HG03135 (cell line): Measurements from ENCODE around the gene STRBP.
"Not testable (repeated sequence)": the region's sequence is repeated elsewhere in the genome, so short reads cannot be mapped to it uniquely, and the experiment has no call there.

Experiments used
- ATAC-seq: cut with Tn5 transposase; IDR thresholded peaks from one replicate; pipeline ENCODE4 v1.9.1; 2021; ENCODE audit warnings: mild to moderate bottlenecking, moderate library complexity; ENCODE audit not compliant: unreplicated experiment

The STRBP gene

GRCh38 chr9:123283455-123283854 lies 15.1 kb upstream of the STRBP start:
- ATAC-seq: no peak

GRCh38 chr9:123283048-123283408 lies 14.6 kb upstream of the STRBP start:
- no peak for ATAC-seq

- no peak for ATAC-seq
Observed at GRCh38 chr9:123282362-123283047, 14.1 kb upstream of the STRBP start.

- ATAC-seq: no peak
Observed at GRCh38 chr9:123281659-123282350, 13.4 kb upstream of the STRBP start.

- not testable (repeated sequence) for ATAC-seq
Observed at GRCh38 chr9:123278879-123279493, 10.6 kb upstream of the STRBP start.

DNA sequence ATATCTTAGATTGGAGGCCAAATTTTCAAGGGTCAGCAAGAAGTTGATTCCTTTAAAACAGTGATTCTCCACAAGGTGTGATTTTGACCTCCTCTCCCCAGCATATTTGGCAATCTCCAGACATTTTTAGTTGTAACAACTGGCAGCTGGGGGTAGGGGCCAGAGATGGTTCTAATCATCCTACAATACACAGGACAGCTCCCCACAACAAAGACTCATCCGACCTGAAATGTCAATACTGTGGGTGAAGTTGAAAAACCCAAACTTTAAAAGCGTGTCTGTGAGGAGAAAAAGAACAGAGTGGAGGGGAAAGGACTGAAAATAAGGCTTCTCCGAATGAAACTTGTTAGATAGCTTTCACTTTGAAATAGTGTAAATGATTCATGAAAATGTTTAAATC lies 10.0 kb upstream of the STRBP start:
- ATAC-seq: no peak

DNA sequence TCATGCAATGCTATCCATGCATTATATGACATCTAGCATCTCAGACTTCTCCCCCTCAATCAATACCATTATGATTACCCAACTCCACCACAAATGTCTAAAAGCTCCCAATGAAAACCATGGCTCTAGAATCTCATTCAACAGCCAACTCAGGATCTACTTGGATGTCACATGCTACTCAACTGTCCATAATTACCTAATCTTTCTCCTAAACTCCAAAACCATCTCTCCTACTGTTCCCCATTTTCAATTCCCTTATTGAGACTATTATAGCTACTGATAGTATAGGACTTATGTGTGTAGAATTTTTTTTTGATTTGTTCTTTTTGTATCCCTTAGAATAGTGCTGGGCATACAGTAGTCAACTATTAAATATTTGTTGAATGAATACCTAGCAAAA lies 8.2 kb upstream of the STRBP start:
- ATAC-seq: no peak

GRCh38 chr9:123271133-123271532 lies 2.7 kb upstream of the STRBP start:
- ATAC-seq: not testable (repeated sequence)

- no peak for ATAC-seq
Observed at GRCh38 chr9:123269281-123269680, 895 bp upstream of the STRBP start.

DNA sequence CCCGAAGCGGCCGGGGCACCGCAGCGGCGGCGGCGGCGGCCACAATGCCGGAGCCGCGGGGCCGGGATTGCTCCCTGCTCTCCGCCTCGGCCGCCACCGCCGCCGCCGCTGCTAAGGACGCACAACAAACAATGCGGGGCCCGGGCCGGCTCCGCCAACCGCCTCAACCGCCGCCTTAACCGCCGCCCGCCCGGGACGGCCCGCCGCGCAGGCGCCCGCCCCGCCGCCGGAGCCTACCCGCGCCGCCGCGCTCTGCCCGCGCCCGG lies 254 bp downstream of the STRBP start:
- ATAC-seq: no peak

GRCh38 chr9:123267481-123268198 lies 746 bp downstream of the STRBP start:
- ATAC-seq: peak; percentile 1

DNA sequence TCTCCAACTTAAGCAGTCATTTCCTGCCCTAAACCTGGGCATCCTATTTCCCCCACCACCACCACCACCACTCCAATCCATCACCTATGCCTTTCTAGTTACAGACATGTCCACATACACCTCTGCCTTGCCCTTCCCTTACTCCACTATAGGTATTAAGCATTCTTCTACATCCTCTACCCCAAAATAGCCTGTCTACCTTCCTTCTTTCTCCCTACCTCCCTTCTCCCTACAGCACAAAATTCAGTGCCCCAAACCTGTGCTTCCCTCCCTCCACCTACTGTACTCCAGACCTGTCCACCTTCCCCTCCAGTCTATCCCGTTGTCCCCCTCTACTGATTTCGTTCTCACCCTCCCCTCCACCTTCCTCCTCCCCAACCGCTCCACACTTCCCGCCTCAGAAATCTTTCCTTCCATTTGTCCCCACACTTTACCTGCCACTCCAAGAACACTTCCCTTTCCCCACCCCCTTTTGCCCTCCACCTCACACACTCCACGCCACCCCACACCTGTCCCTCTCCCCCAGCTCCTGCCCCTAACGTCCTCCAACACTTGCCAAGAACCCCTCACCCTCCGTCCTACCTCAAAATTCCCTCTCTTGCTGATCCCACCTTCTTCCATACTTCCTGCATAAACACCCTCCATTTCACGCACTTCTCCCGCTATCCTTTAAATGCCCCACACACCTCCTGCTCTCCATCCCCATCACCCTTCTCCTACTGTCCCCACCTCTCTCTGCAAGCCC lies 1.6 kb downstream of the STRBP start:
- no peak for ATAC-seq

GRCh38 chr9:123265833-123266232 lies 2.6 kb downstream of the STRBP start:
- ATAC-seq: no peak

DNA sequence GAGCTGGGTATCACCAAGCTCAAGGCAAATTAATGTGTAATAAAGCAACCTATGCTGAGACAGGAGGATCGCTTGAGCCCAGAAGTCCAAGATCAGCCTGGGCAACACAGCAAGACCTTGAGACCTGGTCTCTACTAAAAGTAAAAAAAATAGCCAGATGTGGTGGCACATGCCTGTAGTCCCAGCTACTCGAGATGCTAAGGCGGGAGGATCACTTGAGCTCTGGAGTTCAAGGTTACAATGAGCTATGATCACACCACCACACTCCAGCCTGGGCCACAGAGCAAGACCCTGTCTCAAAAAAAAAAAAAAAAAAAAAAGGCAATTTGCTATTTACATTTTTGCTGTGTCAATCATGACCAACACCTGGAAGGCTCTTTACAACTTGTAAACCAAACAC lies 5.2 kb downstream of the STRBP start:
- ATAC-seq: no peak

GRCh38 chr9:123262338-123262737 lies 6.0 kb downstream of the STRBP start:
- ATAC-seq: no peak

DNA sequence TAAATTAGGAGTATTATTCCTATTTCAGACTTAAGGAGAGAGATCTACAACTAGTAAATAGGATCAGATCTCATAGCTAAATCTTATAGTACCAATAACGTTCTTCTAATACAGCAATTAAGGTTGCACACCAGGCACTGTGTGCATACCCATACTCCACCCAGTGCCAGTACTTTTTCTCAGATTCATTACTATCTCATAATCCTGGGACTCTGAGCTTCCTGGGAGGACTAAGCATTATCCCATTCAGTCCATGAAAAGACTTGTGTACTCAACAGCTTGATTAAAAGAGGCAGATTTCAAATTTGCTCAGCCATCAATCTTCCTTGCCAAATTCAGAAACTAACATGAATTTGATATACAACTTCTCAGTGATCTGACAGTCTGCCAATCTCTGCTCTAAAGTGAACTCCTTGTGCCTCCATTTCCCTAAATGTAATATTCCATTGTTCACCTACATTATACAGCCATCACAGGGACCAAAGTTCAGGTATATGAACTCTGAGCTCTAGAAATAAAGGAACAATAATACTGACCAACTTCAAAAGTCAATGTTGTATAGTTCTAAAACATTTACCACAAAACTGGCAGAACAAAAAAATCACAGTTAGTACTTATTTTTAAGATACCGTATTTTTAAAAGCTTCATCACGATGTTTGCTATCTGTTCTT lies 7.2 kb downstream of the STRBP start:
- ATAC-seq: no peak

- ATAC-seq: no peak
Observed at GRCh38 chr9:123260340-123260739, 8.0 kb downstream of the STRBP start.

DNA sequence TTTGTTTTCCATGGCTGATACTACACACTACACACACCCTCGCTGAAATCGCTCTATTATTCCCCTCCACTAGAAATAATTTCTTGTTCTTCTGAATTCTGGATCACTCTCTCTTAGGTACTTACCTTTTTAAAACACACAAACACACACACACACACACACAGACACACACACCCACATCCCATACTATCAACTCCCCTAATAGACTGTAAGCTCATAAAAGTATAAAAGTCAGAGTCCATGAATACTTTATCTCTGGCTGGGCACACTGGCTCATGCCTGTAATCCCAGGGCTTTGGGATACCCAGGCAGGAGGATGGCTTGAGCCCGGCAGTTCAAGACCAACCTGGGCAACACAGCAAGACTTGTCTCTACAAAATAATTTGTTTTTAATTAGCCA lies 11.1 kb downstream of the STRBP start:
- no peak for ATAC-seq

GRCh38 chr9:123255718-123256117 lies 12.7 kb downstream of the STRBP start:
- ATAC-seq: no peak

DNA sequence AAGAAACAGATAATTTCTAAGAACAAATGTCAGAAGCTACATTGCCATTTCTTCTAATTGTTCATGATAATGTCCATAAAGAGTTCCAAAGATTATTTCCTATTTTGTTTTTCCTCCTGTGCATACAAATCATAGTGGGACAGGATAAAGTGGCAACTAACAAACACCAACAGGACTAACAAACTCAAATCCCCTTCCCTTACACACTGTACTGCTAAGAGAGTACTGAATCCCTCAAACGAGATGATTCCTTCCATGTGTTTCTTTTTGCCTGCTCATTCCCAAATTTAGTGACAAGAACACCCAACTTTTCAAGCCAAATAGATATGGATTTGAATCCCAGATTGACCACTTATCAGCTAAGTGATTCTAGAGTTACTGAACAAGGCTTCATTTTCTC lies 15.2 kb downstream of the STRBP start:
- ATAC-seq: no peak

DNA sequence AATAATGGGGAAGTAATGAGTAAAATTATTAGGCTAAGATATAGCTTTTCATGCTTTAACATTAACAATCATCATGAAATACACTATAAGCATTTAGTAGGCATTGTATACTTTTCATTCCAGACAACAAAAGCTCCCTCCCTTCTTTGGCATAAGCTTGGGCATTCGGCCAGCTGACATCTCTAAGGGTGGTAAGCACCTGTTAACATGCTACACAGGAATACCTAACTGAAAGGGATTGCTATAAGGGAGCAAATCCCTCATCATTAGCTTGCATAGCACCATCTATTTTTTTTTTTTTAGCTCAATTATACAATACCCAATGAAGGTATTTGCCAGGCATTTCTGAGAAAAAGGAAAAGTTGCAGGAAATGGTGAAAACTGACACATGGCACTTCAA lies 16.6 kb downstream of the STRBP start:
- ATAC-seq: no peak
